Dermis microvascular lymphatic vessel endothelial cell (primary cell): ENCODE measurements around the gene ADGRE1. TPM values are rescaled to one million over a fixed set of nuclear protein-coding genes. Genes with fewer than 3 reads are reported as not detected.

Experiments
- DNase-seq, 2 donors: peaks; one replicate each; pipeline versions ENCODE4 v3.0.0 to v3.0.0-alpha.2; 2010; ENCODE audit warnings: low read depth in 2 of 2
- total RNA-seq: library from RNA; depleted of rRNA; stranded (reverse); fragments of >200 nt; gene quantifications from 2 replicates; pipeline ENCODE4 v1.2.1, GENCODE V29; 2014

Gene ADGRE1
- total RNA-seq, 1 donor from 2014 or later: not detected

- no peak for DNase-seq
Measured at GRCh38 chr19:6877766-6878165, 9.6 kb upstream of the ADGRE1 start.

GRCh38 chr19:6886277-6886897 lies 992 bp upstream of the ADGRE1 start:
- no peak for DNase-seq

GRCh38 chr19:6888967-6889366 lies 1.6 kb downstream of the ADGRE1 start:
- DNase-seq: no peak

GRCh38 chr19:6890401-6890913 lies 3.1 kb downstream of the ADGRE1 start:
- DNase-seq: no peak

- no peak for DNase-seq
Measured at GRCh38 chr19:6890938-6891337, 3.6 kb downstream of the ADGRE1 start.

- DNase-seq: no peak
Measured at GRCh38 chr19:6891761-6892385, 4.5 kb downstream of the ADGRE1 start.

- DNase-seq: no peak
Measured at GRCh38 chr19:6894313-6894712, 6.9 kb downstream of the ADGRE1 start.

GRCh38 chr19:6903446-6903845 lies 16.1 kb downstream of the ADGRE1 start:
- no peak for DNase-seq

GRCh38 chr19:6906559-6907060 lies 19.2 kb downstream of the ADGRE1 start:
- no peak for DNase-seq

- no peak for DNase-seq
Measured at GRCh38 chr19:6911523-6911922, 24.1 kb downstream of the ADGRE1 start.

GRCh38 chr19:6914321-6914720 lies 26.9 kb downstream of the ADGRE1 start:
- DNase-seq: no peak

GRCh38 chr19:6916952-6917351 lies 29.6 kb downstream of the ADGRE1 start:
- DNase-seq: no peak

- DNase-seq: no peak
Measured at GRCh38 chr19:6925386-6925785, 38.0 kb downstream of the ADGRE1 start.

- no peak for DNase-seq
Measured at GRCh38 chr19:6925801-6926751, 38.7 kb downstream of the ADGRE1 start.

- no peak for DNase-seq
Measured at GRCh38 chr19:6930190-6930589, 42.8 kb downstream of the ADGRE1 start.

GRCh38 chr19:6935069-6935468 lies 47.7 kb downstream of the ADGRE1 start:
- DNase-seq: no peak

GRCh38 chr19:6935618-6936017 lies 48.2 kb downstream of the ADGRE1 start:
- no peak for DNase-seq

GRCh38 chr19:6945733-6946132 lies 58.4 kb downstream of the ADGRE1 start:
- no peak for DNase-seq

- peak; percentile 31 to 90 for DNase-seq
Measured at GRCh38 chr19:6947745-6948144, 60.4 kb downstream of the ADGRE1 start.

- no peak for DNase-seq
Measured at GRCh38 chr19:6948884-6949283, 61.5 kb downstream of the ADGRE1 start.

GRCh38 chr19:6952956-6953355 lies 65.6 kb downstream of the ADGRE1 start:
- no peak for DNase-seq

GRCh38 chr19:6955082-6955481 lies 67.7 kb downstream of the ADGRE1 start:
- DNase-seq: no peak
